Measurements from ENCODE around the gene DFFB. TPM values are rescaled to one million over a fixed set of nuclear protein-coding genes. Genes with fewer than 3 reads are reported as not detected.

Gene DFFB
- total RNA-seq, 1 experiment from 2014 or later = 4.8 TPM

- peaks cover 8% of the 10 kb centered on the region for H3K9me3 Mint-ChIP-seq (ENCODE audit: unreplicated experiment)
- H3K4me1 Mint-ChIP-seq (ENCODE audit: insufficient read depth, unreplicated experiment) = peaks cover 6% of the 10 kb centered on the region
Measured at GRCh38 chr1:3900969-3901529, 43.8 kb downstream of the DFFB start.

GRCh38 chr1:3902111-3902511, 44.8 kb downstream of the DFFB start:
- no peak overlapping the region for H3K27ac Mint-ChIP-seq (ENCODE audit: low read depth, unreplicated experiment)
- intact Hi-C loops (cut with micrococcal nuclease) = no loop called here
- peak overlapping the region; percentile 10 for H3K4me3 Mint-ChIP-seq (ENCODE audit: unreplicated experiment)
- H3K36me3 Mint-ChIP-seq (ENCODE audit: insufficient read depth, unreplicated experiment) = peaks cover 5% of the 10 kb centered on the region
- POLR2A ChIA-PET = interaction anchor here (3.4 kb wide), 1 partner anchor 44 kb away, joined by 47 read pairs; the partner anchor contains the start of genes CEP104 and DFFB
- H3K4me1 Mint-ChIP-seq (ENCODE audit: insufficient read depth, unreplicated experiment) = peaks cover 5% of the 10 kb centered on the region
- no peak for TF ChIP-seq CTCF (IDR thresholded peaks at IDR 0.05; ENCODE audit: unreplicated experiment)
- no TSS peak for BruUV-seq (replicated peaks)
- peaks cover 5% of the 10 kb centered on the region for H3K9me3 Mint-ChIP-seq (ENCODE audit: unreplicated experiment)
- no peak for DNase-seq (ENCODE audit: unreplicated experiment)
- H3K27me3 Mint-ChIP-seq (ENCODE audit: insufficient read depth, unreplicated experiment) = no peaks in the 10 kb centered on the region
- CTCF ChIA-PET = interaction anchor here (1.8 kb wide), 1 partner anchor 9 kb away, joined by 6 read pairs; no protein-coding TSS in a partner anchor

More at GRCh38 chr1:3900969-3901529, 43.8 kb downstream of the DFFB start:
- intact Hi-C loops (cut with micrococcal nuclease) = loop anchor here (1.0 kb wide), 1 partner anchor 44 kb away; the partner anchor contains the start of genes CEP104 and DFFB
- BruUV-seq (replicated peaks) = no TSS peak
- peak; percentile 98 for DNase-seq (ENCODE audit: unreplicated experiment)
- POLR2A ChIA-PET = interaction anchor here (0.7 to 3.4 kb wide), 5 partner anchors 12 to 799 kb away, joined by 3 to 47 read pairs (median 3); partner anchors contain the start of genes CEP104 and DFFB
- H3K4me3 Mint-ChIP-seq (ENCODE audit: unreplicated experiment) = peak overlapping the region; percentile 84
- H3K27ac Mint-ChIP-seq (ENCODE audit: low read depth, unreplicated experiment) = peak overlapping the region; percentile 99
- CTCF ChIA-PET = interaction anchor here (0.6 kb wide), 2 partner anchors 1080 to 1847 kb away, joined by 3 to 5 read pairs; no protein-coding TSS in a partner anchor
- no peaks in the 10 kb centered on the region for H3K27me3 Mint-ChIP-seq (ENCODE audit: insufficient read depth, unreplicated experiment)
- H3K36me3 Mint-ChIP-seq (ENCODE audit: insufficient read depth, unreplicated experiment) = no peaks in the 10 kb centered on the region
- TF ChIP-seq CTCF (IDR thresholded peaks at IDR 0.05; ENCODE audit: unreplicated experiment) = no peak

- intact Hi-C loops (cut with micrococcal nuclease) = no loop called here
- BruUV-seq (replicated peaks) = no TSS peak
- CTCF ChIA-PET = interaction anchor here (1.8 kb wide), 1 partner anchor 8 kb away, joined by 6 read pairs; no protein-coding TSS in a partner anchor
Measured at GRCh38 chr1:3902571-3903091, 45.4 kb downstream of the DFFB start.

More at GRCh38 chr1:3902571-3903091, 45.4 kb downstream of the DFFB start:
- H3K4me3 Mint-ChIP-seq (ENCODE audit: unreplicated experiment) = no peak overlapping the region
- no peak for DNase-seq (ENCODE audit: unreplicated experiment)
- H3K9me3 Mint-ChIP-seq (ENCODE audit: unreplicated experiment) = peaks cover under 1% of the 10 kb centered on the region
- peaks cover 5% of the 10 kb centered on the region for H3K36me3 Mint-ChIP-seq (ENCODE audit: insufficient read depth, unreplicated experiment)
- H3K27ac Mint-ChIP-seq (ENCODE audit: low read depth, unreplicated experiment) = no peak overlapping the region
- TF ChIP-seq CTCF (IDR thresholded peaks at IDR 0.05; ENCODE audit: unreplicated experiment) = no peak
- POLR2A ChIA-PET = no interaction called here
- H3K4me1 Mint-ChIP-seq (ENCODE audit: insufficient read depth, unreplicated experiment) = no peaks in the 10 kb centered on the region
- no peaks in the 10 kb centered on the region for H3K27me3 Mint-ChIP-seq (ENCODE audit: insufficient read depth, unreplicated experiment)

Data from MCF 10A (cell line).